ENCODE measurements around the gene CTDSPL. TPM values are rescaled to one million over a fixed set of nuclear protein-coding genes. Genes with fewer than 3 reads are reported as not detected.

Gene CTDSPL
- total and polyA plus RNA-seq, 2 of the 13 experiments (the other 11 are each of a cell fraction or from before 2014, with no cell fraction given) = 26.1 to 142 TPM

DNA sequence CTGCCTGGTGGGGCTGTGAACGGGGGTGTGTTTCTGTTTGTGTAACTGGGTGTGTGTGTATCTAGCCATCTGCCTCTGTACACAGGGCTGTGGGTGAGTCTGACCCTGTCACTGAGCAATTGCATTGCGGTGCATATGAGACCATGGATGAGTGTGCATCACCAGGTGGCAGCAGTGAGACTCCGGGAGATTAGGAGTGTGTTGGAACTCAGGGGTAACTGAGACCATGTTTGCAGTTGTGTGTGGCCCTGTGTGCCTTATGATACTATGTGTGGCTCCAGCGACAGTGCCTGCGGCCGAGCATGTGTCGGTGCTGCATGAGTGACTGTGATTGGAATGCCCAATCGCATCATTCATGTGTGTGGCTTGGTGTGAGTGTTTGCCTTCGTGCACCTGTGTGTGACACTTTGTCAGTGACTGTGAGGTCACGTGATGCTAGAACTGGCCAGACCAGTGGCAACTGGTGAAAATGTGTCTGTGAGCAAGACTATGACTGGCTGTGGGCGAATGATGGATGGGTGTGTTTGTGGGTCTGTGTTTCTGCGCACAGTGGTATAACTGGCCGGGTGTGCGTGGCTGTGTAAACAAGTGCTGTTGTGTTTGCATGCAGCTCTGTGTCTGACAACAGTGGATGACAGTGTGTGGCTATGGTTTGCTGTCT, 142.9 kb downstream of the CTDSPL start (continued):
- TF ChIP-seq, protein P1, sequence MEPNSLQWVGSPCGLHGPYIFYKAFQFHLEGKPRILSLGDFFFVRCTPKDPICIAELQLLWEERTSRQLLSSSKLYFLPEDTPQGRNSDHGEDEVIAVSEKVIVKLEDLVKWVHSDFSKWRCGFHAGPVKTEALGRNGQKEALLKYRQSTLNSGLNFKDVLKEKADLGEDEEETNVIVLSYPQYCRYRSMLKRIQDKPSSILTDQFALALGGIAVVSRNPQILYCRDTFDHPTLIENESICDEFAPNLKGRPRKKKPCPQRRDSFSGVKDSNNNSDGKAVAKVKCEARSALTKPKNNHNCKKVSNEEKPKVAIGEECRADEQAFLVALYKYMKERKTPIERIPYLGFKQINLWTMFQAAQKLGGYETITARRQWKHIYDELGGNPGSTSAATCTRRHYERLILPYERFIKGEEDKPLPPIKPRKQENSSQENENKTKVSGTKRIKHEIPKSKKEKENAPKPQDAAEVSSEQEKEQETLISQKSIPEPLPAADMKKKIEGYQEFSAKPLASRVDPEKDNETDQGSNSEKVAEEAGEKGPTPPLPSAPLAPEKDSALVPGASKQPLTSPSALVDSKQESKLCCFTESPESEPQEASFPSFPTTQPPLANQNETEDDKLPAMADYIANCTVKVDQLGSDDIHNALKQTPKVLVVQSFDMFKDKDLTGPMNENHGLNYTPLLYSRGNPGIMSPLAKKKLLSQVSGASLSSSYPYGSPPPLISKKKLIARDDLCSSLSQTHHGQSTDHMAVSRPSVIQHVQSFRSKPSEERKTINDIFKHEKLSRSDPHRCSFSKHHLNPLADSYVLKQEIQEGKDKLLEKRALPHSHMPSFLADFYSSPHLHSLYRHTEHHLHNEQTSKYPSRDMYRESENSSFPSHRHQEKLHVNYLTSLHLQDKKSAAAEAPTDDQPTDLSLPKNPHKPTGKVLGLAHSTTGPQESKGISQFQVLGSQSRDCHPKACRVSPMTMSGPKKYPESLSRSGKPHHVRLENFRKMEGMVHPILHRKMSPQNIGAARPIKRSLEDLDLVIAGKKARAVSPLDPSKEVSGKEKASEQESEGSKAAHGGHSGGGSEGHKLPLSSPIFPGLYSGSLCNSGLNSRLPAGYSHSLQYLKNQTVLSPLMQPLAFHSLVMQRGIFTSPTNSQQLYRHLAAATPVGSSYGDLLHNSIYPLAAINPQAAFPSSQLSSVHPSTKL (CRISPR knock-in tag; IDR thresholded peaks at IDR 0.05) = peak; percentile 27; the same call in 1 of the 2 replicates
- TF ChIP-seq SNRNP70 (IDR thresholded peaks at IDR 0.05; ENCODE audit: low read depth, low read length) = no peak
- TF ChIP-seq ZFP90 (CRISPR knock-in tag; IDR thresholded peaks at IDR 0.05; ENCODE audit: borderline replicate concordance) = 0 out of 2 replicates have a peak, but pooled peaks have one; percentile 69
- TF ChIP-seq PHF8 (CRISPR knock-in tag; IDR thresholded peaks at IDR 0.05) = no peak
- TF ChIP-seq, protein P2, sequence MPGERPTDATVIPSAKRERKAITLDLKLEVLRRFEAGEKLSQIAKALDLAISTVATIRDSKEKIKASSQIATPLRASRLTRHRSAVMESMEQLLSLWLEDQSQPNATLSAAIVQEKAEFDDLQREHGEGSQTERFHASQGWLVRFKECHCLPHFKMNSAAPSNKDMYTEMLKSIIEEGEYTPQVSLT (CRISPR knock-in tag; IDR thresholded peaks at IDR 0.05; ENCODE audit: borderline replicate concordance, low read depth) = no peak
- no peak for TF ChIP-seq ZNF382 (CRISPR knock-in tag; IDR thresholded peaks at IDR 0.05; ENCODE audit: borderline replicate concordance)
- TF ChIP-seq MED13 (CRISPR knock-in tag; IDR thresholded peaks at IDR 0.05) = no peak
- TF ChIP-seq HMG20A (CRISPR knock-in tag; IDR thresholded peaks at IDR 0.05; ENCODE audit: borderline replicate concordance) = peak; percentile 27; the same call in 1 of the 2 replicates
- TF ChIP-seq, protein P3, sequence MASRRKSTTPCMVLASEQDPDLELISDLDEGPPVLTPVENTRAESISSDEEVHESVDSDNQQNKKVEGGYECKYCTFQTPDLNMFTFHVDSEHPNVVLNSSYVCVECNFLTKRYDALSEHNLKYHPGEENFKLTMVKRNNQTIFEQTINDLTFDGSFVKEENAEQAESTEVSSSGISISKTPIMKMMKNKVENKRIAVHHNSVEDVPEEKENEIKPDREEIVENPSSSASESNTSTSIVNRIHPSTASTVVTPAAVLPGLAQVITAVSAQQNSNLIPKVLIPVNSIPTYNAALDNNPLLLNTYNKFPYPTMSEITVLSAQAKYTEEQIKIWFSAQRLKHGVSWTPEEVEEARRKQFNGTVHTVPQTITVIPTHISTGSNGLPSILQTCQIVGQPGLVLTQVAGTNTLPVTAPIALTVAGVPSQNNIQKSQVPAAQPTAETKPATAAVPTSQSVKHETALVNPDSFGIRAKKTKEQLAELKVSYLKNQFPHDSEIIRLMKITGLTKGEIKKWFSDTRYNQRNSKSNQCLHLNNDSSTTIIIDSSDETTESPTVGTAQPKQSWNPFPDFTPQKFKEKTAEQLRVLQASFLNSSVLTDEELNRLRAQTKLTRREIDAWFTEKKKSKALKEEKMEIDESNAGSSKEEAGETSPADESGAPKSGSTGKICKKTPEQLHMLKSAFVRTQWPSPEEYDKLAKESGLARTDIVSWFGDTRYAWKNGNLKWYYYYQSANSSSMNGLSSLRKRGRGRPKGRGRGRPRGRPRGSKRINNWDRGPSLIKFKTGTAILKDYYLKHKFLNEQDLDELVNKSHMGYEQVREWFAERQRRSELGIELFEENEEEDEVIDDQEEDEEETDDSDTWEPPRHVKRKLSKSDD (CRISPR knock-in tag; IDR thresholded peaks at IDR 0.05; ENCODE audit: low read depth) = no peak; the same call in 1 of the 2 replicates
- TF ChIP-seq, protein P4, sequence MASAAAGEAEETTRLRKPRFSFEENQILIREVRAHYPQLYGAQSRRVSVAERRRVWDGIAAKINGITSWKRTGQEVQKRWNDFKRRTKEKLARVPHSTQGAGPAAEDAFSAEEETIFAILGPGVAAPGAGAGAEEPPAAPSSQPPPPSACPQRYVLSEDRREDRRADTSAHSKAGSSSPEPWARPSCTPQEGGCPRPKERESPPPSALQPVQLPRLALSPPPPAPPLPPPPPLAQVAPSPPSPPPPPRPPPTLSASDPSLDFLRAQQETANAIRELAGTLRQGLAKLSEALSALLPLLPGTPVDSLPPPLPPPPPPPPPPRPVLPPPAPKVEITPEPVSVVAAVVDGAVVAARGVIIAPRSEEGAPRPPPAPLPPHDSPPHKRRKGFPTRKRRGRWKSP (CRISPR knock-in tag; IDR thresholded peaks at IDR 0.05) = no peak
- 0 out of 2 replicates have a peak, but pooled peaks have one; percentile 61 for TF ChIP-seq ZNF337 (CRISPR knock-in tag; IDR thresholded peaks at IDR 0.05; ENCODE audit: borderline replicate concordance, low read depth)
- TF ChIP-seq, protein P5, sequence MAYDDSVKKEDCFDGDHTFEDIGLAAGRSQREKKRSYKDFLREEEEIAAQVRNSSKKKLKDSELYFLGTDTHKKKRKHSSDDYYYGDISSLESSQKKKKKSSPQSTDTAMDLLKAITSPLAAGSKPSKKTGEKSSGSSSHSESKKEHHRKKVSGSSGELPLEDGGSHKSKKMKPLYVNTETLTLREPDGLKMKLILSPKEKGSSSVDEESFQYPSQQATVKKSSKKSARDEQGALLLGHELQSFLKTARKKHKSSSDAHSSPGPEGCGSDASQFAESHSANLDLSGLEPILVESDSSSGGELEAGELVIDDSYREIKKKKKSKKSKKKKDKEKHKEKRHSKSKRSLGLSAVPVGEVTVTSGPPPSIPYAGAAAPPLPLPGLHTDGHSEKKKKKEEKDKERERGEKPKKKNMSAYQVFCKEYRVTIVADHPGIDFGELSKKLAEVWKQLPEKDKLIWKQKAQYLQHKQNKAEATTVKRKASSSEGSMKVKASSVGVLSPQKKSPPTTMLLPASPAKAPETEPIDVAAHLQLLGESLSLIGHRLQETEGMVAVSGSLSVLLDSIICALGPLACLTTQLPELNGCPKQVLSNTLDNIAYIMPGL (CRISPR knock-in tag; IDR thresholded peaks at IDR 0.05; ENCODE audit: borderline replicate concordance in 1 of 2, low read depth in 1 of 2) = peak; percentile 79 to 87; a peak in 3 of 4 replicates
- TF ChIP-seq U2AF1 (optimal IDR thresholded peaks at IDR 0.05; ENCODE audit: low read depth, low read length) = no peak
- no peak for TF ChIP-seq REL (CRISPR knock-in tag; conservative IDR thresholded peaks at IDR 0.05)
- 0 out of 2 replicates have a peak, but pooled peaks have one; percentile 27 for TF ChIP-seq ZNF563 (CRISPR knock-in tag; IDR thresholded peaks at IDR 0.05)

Measured in HepG2 (cell line).